ENCODE measurements around the gene LRRC46.
A peak's percentile ranks its signal among the peaks of the same experiment; 100 is the strongest.

DNA sequence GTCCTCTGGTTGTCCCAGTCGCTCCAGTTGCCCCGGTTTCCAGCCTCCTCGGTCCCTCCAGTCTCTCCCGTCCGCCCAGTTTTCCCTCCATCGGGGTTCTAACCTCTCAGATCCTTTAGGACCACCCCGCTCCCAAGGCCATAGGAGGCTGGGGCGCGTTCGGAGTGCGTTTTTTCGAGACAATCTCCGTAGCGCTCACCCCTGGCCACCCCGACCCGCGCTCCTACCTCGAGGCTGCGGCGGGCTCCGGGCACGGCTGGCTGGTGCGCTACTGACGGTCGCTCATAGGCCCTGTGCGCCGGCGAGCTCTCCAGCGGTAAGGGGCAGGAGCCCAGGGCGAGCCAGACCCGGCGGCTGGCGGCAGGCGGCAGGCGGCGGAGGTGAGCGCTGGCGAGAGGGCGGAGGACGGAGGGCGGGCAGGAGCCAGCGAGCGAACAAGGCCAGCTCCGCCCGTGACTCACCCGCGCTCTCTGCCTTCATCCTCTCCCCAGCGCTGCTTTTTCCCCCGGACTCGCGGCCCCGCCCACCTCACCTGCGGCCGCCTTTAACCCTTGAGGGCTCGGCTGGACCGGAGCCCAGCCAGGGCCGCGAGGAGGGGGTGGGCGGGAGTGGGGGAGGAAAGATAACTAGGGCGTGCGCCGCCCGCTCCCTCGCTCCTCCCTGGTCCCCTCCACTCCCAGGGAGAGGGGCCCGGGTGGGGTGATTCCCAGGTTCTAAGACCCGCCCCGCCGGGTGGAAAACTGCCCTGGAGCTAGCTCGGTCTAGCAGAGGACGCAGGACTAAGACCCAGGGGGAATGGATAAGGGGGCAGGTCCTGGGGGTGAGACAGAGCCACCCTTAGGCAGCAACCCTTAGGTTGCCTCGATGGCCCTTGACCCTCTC is 19.5 kb downstream of the LRRC46 start, which contains the start of gene SP6:
- TF ChIP-seq CTCF (IDR thresholded peaks at IDR 0.05) (no peak), EZH2 (IDR thresholded peaks at IDR 0.05; ENCODE audit: borderline replicate concordance, insufficient read depth, low read depth, low read length, poor library complexity, severe bottlenecking) (peak; percentile 66)
